Aorta (tissue), 5 donors: ENCODE data around the gene GAL. TPM values are rescaled to one million over a fixed set of nuclear protein-coding genes. Genes with fewer than 3 reads are reported as not detected.

ENCODE experiments used
- ATAC-seq: fragments of 200-7000 bp; cut with Tn5 transposase; one replicate; pipeline ENCODE4 v1.9.1; 2022; ENCODE audit warnings: moderate library complexity; ENCODE audit not compliant: low FRiP score
- DNase-seq, 2 donors: peaks; one replicate each; pipeline ENCODE4 v3.0.0-alpha.2; 2020
- H3K27ac ChIP-seq, 2 donors: one replicate each; pipeline ENCODE4 v1.5.1; 2013; ENCODE audit warnings: low read length in 2 of 2, mild to moderate bottlenecking in 2 of 2, moderate library complexity in 2 of 2, control low read depth in 1 of 2, inconsistent platforms in 1 of 2, low read depth in 1 of 2
- H3K27me3 ChIP-seq, 2 donors: one replicate each; pipeline ENCODE4 v1.6.1; 2013; ENCODE audit warnings: control low read depth in 1 of 2, low read length in 1 of 2, mild to moderate bottlenecking in 1 of 2, moderate library complexity in 1 of 2; ENCODE audit not compliant: insufficient read depth in 2 of 2, control insufficient read depth in 1 of 2
- H3K36me3 ChIP-seq, 2 donors: one replicate each; pipeline ENCODE4 v1.6.1; 2013; ENCODE audit warnings: control low read depth in 1 of 2, low read length in 1 of 2, mild to moderate bottlenecking in 1 of 2; ENCODE audit not compliant: insufficient read depth in 2 of 2, control insufficient read depth in 1 of 2
- H3K4me1 ChIP-seq, 2 donors: one replicate each; pipeline ENCODE4 v1.6.1; 2013; ENCODE audit warnings: low read length in 2 of 2, control low read depth in 1 of 2, mild to moderate bottlenecking in 1 of 2, moderate library complexity in 1 of 2; ENCODE audit not compliant: insufficient read depth in 2 of 2, control insufficient read depth in 1 of 2
- H3K4me3 ChIP-seq, 2 donors: one replicate each; pipeline ENCODE4 v1.5.1; 2013; ENCODE audit warnings: low read length in 2 of 2, control low read depth in 1 of 2, mild to moderate bottlenecking in 1 of 2
- H3K9me3 ChIP-seq: one replicate; pipeline ENCODE4 v1.6.1; 2013; ENCODE audit warnings: mild to moderate bottlenecking, low read length; ENCODE audit not compliant: control insufficient read depth
- WGBS, 2 donors: extraction: QIAGEN DNeasy Blood & Tissue Kit; methylation state at CpG; one replicate each; pipeline ENCODE4 v1.1.7; 2013; 5-methylcytosine and 5-hydroxymethylcytosine counted together
- intact Hi-C, 2 donors: fragments of 100-400 bp; cut with DNase I; formaldehyde crosslinking; loops; one replicate each; pipeline versions ENCODE4 v1.14.2 to v1.15.0; 2022
- polyA plus RNA-seq, 2 donors: library from polyadenylated mRNA; stranded (reverse); fragments of 200-250 nt; gene quantifications; one replicate each; pipeline ENCODE4 v1.2.3, GENCODE V29; 2013
- total RNA-seq, 2 donors: library from RNA; stranded (reverse); fragmentation: NEBNext Ultra II Directional; extraction: Animal tissue kit (Norgen Biotek cat#: 25700); gene quantifications; one replicate each; pipeline ENCODE4 v1.2.1, GENCODE V29; 2021
- donor health status: healthy with polysubstance abuse.
- donor health status: Bipolar disorder and iron deficiency.
- donor health status: DM: no; HTN: no; CAD: no.
- donor health status: DM: no; HTN: no; CAD: no.
- donor health status: DM: yes; HTN: yes; CAD: no.

GAL gene
- total and polyA plus RNA-seq, 4 donors = 0.50 TPM; not detected in 3

DNA sequence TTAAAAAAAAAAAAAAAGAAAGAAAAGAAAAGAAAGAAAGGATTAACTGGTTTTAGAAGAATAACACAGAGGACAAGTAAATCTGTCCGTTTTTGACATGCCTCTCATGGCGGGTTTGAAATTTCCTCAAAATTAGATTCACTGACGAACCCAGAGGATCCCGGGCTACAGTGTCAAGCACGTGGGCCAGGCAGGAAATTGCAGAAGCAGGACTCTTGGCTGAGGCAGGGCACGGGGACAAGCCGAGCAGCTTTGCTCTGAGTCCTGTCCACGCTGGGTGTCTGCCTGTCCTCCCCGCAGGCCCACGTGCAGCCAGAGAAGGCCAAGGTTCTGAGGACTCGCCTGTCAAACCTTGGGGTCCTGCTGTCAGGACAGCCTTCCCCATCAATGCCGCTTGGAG, 24.7 kb downstream of the GAL start:
- intact Hi-C loops = no loop called here
- H3K27ac ChIP-seq = no peak overlapping the region

DNA sequence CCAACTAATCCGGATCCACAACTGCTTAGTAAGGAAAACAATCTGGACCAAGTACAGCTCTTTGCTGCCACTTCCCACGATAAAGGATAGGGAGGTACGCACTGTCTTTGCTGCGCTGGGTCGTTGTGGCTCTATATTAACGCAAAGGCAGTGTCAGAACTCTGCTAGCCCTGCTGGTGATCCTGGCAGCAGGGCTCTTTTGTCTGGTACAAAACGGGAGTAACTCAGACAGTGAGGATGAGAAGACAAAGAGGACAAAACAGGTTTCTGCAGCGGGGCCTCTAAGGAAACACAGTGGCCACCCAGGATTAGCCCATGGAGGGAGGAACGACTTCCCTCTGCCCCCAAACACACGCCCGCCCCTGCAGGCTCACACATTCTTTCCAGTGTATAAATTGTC, 26.1 kb downstream of the GAL start:
- ATAC-seq (no peak), DNase-seq (no peak)
- no peak overlapping the region for H3K4me3 ChIP-seq
- H3K9me3 ChIP-seq = no peaks in the 10 kb centered on the region
- WGBS, 2 donors = 78 to 81% methylated on average over 11 of the region's 11 CpGs
- no peaks in the 10 kb centered on the region for H3K27me3 ChIP-seq
- no peaks in the 10 kb centered on the region for H3K36me3 ChIP-seq
- H3K27ac ChIP-seq = no peak overlapping the region
- H3K4me1 ChIP-seq = no peaks in the 10 kb centered on the region
- intact Hi-C loops = no loop called here

More for the DNA sequence above, 24.7 kb downstream of the GAL start:
- Histone ChIP-seq H3K27me3 (no peaks in the 10 kb centered on the region), H3K36me3 (no peaks in the 10 kb centered on the region), H3K9me3 (no peaks in the 10 kb centered on the region), H3K4me3 (no peak overlapping the region), H3K4me1 (no peaks in the 10 kb centered on the region)
- WGBS, 2 donors = 92 to 93% methylated on average over 12 of the region's 12 CpGs
- no peak for DNase-seq
- ATAC-seq = no peak

DNA sequence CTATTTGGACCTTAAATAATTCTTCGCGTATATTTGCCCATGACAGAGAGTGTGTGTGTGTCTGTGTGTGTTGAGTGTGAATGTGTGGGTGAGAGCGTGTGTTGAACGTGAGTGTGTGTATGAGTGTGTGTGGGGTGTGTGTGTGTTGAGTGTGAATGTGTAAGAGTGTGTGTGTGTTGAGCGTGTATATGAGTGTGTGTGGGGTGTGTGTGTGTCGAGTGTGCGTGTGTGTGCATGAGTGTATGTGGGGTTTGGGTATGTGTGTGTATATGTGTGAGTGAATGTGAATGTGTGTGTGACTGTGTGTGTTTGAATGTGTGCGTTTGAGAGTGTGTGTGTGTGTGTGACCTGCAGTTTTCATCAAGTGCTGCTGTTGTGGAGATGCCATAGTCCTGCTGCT, 26.8 kb downstream of the GAL start:
- H3K9me3 ChIP-seq = no peaks in the 10 kb centered on the region
- H3K4me1 ChIP-seq = no peaks in the 10 kb centered on the region
- ATAC-seq (no peak), DNase-seq (no peak)
- H3K27ac ChIP-seq = no peak overlapping the region
- no peaks in the 10 kb centered on the region for H3K36me3 ChIP-seq
- H3K4me3 ChIP-seq = no peak overlapping the region
- 93 to 95% methylated on average over 8 of the region's 8 CpGs for WGBS, 2 donors
- H3K27me3 ChIP-seq = no peaks in the 10 kb centered on the region
- intact Hi-C loops = no loop called here

DNA sequence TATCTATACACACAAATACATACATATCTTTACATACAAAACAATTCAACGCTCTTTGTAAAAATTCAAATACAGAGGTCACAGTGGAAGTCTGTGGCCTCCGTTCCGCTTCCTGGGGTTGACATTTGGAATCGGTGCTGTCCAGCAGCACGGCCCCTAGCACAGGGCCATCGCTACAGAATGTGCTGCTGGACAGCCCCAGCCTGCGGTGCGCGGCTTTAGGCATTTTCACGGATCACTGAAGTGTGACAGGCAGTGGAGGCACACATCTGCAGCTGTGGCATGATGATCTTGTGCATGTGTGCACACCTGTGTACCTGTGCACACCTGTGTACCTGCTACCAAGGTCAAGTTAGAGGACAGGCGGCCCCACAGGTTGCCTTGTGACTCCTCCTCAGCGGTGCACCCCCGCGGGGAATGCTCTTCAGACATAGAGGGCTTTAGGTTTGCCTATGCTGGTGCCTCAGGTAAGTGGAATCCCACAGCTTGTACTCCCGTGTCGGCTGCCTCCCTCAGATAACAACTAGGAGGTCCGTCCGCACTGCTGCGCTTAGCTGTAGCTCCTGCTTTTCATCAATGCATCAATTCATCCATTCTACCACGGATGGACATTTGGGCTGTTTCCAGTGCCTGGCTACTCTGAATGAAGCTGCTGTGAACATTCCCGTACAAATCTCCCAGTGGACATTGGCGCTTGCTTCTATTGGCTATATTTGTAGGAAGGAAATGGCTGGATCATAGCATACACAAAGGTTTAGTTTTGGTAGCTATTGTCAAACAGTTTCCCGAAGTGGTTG, 29.9 kb downstream of the GAL start:
- Histone ChIP-seq H3K4me1 (no peaks in the 10 kb centered on the region), H3K27me3 (no peaks in the 10 kb centered on the region), H3K4me3 (no peak overlapping the region), H3K36me3 (no peaks in the 10 kb centered on the region), H3K27ac (no peak overlapping the region), H3K9me3 (peaks cover 2% of the 10 kb centered on the region)
- ATAC-seq (no peak), DNase-seq (no peak)
- WGBS, 2 donors = 63 to 66% methylated on average over 23 of the region's 23 CpGs
- intact Hi-C loops = no loop called here

DNA sequence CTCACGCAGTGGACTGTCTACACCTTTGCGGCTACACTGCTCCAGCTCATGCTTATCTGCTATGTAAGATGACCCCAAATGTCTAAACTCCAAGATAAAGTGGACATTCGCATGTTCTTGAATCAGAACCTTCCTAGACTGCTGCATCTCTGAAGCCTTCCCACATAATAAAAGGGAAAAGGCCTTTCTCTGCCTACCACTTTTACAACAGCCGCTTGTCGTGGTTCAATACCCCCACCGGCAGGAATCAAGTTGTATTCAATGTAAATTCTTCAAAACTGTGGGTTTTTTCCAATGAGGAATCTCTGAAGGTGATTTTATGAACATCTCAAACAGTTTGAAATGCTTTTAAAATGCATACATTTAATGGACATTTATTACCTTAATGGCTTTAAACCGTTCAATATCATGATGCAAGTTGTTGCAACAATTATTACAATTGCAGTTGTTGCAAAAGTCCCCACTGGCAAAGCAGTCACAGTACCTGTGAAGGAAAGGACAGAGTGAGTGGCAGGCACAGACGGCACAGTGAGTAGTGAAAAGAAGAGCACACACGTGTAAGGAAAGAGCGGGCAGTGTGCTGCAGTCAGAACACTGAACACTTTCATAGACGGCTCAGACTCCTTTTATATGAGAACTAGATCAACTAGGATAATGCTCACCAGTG, 31.2 kb downstream of the GAL start:
- H3K36me3 ChIP-seq = no peaks in the 10 kb centered on the region
- no peak overlapping the region for H3K4me3 ChIP-seq
- intact Hi-C loops = no loop called here
- no peak overlapping the region for H3K27ac ChIP-seq
- no peaks in the 10 kb centered on the region for H3K4me1 ChIP-seq
- no peaks in the 10 kb centered on the region for H3K27me3 ChIP-seq
- DNase-seq (no peak), ATAC-seq (no peak)
- 90 to 91% methylated on average over 11 of the region's 11 CpGs for WGBS, 2 donors
- H3K9me3 ChIP-seq = peaks cover 4% of the 10 kb centered on the region

DNA sequence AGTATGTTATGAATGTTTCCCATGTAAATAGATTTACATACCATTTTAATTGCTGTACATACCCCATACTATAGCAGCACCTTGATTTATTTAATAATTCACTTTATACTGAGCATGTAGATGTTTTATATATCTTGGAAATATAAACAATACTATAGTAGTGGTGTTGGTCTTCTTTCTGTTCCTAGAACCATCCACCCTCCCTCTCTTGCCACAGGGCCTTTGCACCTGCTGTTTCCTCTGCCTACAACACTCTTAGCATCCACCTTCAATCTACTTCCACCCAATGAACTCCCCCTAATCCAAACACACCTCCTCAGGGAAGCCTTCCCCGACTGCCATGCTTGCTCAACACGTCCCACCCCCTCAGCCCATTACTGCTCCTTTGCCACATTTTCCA, 36.7 kb downstream of the GAL start:
- WGBS, 2 donors = 88 to 90% methylated on average over 2 of the region's 2 CpGs
- H3K9me3 ChIP-seq = peaks cover 7% of the 10 kb centered on the region
- intact Hi-C loops = no loop called here
- no peak overlapping the region for H3K4me3 ChIP-seq
- ATAC-seq = no peak
- no peaks in the 10 kb centered on the region for H3K4me1 ChIP-seq
- H3K27ac ChIP-seq = no peak overlapping the region
- H3K27me3 ChIP-seq = no peaks in the 10 kb centered on the region
- H3K36me3 ChIP-seq = no peaks in the 10 kb centered on the region
- DNase-seq = no peak

DNA sequence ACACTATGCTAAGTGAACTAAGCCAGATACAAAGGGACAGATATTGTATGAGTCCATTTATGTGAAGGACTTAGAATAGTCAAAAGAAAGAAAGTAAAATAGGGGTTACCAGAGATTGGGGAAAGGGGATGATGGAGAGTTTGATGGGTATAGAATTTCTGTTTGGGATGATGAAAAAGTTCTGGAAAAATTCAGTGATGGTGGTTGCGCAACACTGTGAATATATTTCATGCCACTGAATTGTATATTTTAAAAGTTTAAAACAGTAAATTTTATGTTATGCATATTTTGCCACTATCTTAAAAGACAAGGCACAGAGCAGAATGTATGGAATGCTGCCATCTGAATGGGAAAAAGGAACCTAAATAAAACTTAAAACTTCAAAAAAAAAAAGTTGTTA, 37.8 kb downstream of the GAL start:
- ATAC-seq = no peak
- WGBS, 2 donors = 94 to 96% methylated on average over 1 of the region's 1 CpG
- intact Hi-C loops = no loop called here

DNA sequence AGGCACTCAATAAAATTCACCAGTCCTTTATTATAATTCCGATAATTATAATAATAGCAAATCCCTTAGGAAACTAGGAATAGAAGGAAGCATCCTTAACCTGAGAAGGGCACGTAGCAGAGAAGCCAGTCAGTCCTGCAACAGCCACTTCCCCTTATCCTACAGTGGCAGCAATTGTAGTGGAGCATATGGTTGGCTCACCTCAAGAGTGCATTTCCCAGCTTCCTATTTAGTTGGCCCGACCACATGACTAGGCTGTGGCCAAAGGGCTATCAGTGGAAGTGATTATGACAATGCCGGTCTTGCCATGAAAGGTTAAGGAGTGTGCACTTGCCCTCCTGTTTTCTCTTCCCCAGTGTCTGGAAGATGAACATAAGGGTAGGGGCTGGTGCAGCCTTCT, 39.9 kb downstream of the GAL start:
- intact Hi-C loops = no loop called here
- Histone ChIP-seq H3K4me1 (no peaks in the 10 kb centered on the region), H3K4me3 (no peak overlapping the region), H3K27me3 (no peaks in the 10 kb centered on the region), H3K27ac (no peak overlapping the region), H3K36me3 (no peaks in the 10 kb centered on the region), H3K9me3 (peaks cover 6% of the 10 kb centered on the region)
- WGBS, 2 donors = 82 to 87% methylated on average over 4 of the region's 4 CpGs
- ATAC-seq (no peak), DNase-seq (no peak)

More for the DNA sequence above, 37.8 kb downstream of the GAL start:
- Histone ChIP-seq H3K27me3 (no peaks in the 10 kb centered on the region), H3K4me1 (no peaks in the 10 kb centered on the region), H3K27ac (no peak overlapping the region), H3K4me3 (no peak overlapping the region), H3K36me3 (no peaks in the 10 kb centered on the region), H3K9me3 (peaks cover 7% of the 10 kb centered on the region)
- DNase-seq = no peak

DNA sequence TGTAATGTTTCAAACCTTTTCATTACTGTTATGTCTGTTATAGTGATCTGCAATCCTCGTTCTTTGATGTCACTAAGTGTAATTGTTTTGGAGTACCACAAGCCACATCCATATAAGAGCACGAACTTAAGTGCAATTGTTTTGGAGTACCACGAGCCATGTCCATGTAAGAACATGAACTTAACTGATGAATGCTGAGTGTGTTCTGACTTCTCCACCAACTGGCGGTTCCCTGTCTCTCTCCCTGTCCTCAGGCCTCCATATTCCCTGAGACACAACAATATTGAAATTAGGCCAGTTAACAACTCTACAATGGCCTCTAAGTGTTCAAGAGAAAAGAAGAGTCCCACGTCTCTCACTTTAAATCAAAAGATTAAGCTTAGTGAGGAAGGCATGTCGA, 43.4 kb downstream of the GAL start:
- intact Hi-C loops = no loop called here
- H3K27ac ChIP-seq = no peak overlapping the region
- no peak overlapping the region for H3K4me3 ChIP-seq
- ATAC-seq (no peak), DNase-seq (no peak)
- H3K36me3 ChIP-seq = no peaks in the 10 kb centered on the region
- WGBS, 2 donors = 79 to 91% methylated on average over 6 of the region's 6 CpGs
- peaks cover 2% of the 10 kb centered on the region for H3K9me3 ChIP-seq
- no peaks in the 10 kb centered on the region for H3K4me1 ChIP-seq
- H3K27me3 ChIP-seq = no peaks in the 10 kb centered on the region
